ENCODE measurements around the gene LAMA2. TPM values are rescaled to one million over a fixed set of nuclear protein-coding genes. Genes with fewer than 3 reads are reported as not detected.

The LAMA2 gene
- total RNA-seq, 4 donors from 2014 or later, result 1.7 to 112 (median 19.6) TPM

- intact Hi-C loops (cut with DNase I), result no loop called here
- peak overlapping the region; percentile 49 to 84 (median 60) for H3K27ac ChIP-seq
- WGBS, 2 donors, result 61 to 79% methylated on average over 6 of the region's 6 CpGs
- TF ChIP-seq CTCF (IDR thresholded peaks at IDR 0.05) (no peak), POLR2A (IDR thresholded peaks at IDR 0.05) (no peak)
- H3K36me3 ChIP-seq, result peaks cover 0 to 4% (median 0%) of the 10 kb centered on the region in 3 donors
- H3K27me3 ChIP-seq, result no peaks in the 10 kb centered on the region
- DNase-seq, result no peak
- H3K9me3 ChIP-seq, result no peaks in the 10 kb centered on the region
- H3K4me1 ChIP-seq, result peaks cover 11 to 52% (median 21%) of the 10 kb centered on the region in 3 donors
- H3K4me3 ChIP-seq, result no peak overlapping the region
Observed at GRCh38 chr6:129501740-129502660, 619.1 kb downstream of the LAMA2 start.

GRCh38 chr6:129504456-129504855 lies 621.5 kb downstream of the LAMA2 start:
- no peak overlapping the region for H3K4me3 ChIP-seq
- H3K27ac ChIP-seq, result no peak overlapping the region
- no peak for DNase-seq
- no peaks in the 10 kb centered on the region for H3K27me3 ChIP-seq
- intact Hi-C loops (cut with DNase I), result no loop called here
- 83 to 91% methylated on average over 2 of the region's 2 CpGs for WGBS, 2 donors
- H3K36me3 ChIP-seq, result peaks cover 0 to 4% (median 0%) of the 10 kb centered on the region in 3 donors
- peaks cover 7 to 41% (median 19%) of the 10 kb centered on the region in 3 donors for H3K4me1 ChIP-seq
- no peaks in the 10 kb centered on the region for H3K9me3 ChIP-seq
- no peak for TF ChIP-seq POLR2A (IDR thresholded peaks at IDR 0.05)
- TF ChIP-seq CTCF (IDR thresholded peaks at IDR 0.05), result no peak

- 52 to 68% methylated on average over 4 to 5 of the region's 5 CpGs for WGBS, 2 donors
- TF ChIP-seq CTCF (IDR thresholded peaks at IDR 0.05) (no peak), POLR2A (IDR thresholded peaks at IDR 0.05) (no peak)
- H3K36me3 ChIP-seq, result peaks cover 0 to 4% (median 0%) of the 10 kb centered on the region in 3 donors
- DNase-seq, result no peak
- no peak overlapping the region for H3K4me3 ChIP-seq
- H3K27me3 ChIP-seq, result no peaks in the 10 kb centered on the region
- no peaks in the 10 kb centered on the region for H3K9me3 ChIP-seq
- intact Hi-C loops (cut with DNase I), result no loop called here
- peak overlapping the region in 1 of 4 donors; percentile 21 for H3K27ac ChIP-seq
- peaks cover 0 to 13% (median 4%) of the 10 kb centered on the region in 3 donors for H3K4me1 ChIP-seq
Observed at GRCh38 chr6:129507059-129507807, 624.3 kb downstream of the LAMA2 start.

GRCh38 chr6:129507846-129508245 lies 624.9 kb downstream of the LAMA2 start:
- no peak overlapping the region for H3K27ac ChIP-seq
- intact Hi-C loops (cut with DNase I), result no loop called here

More at GRCh38 chr6:129507846-129508245, 624.9 kb downstream of the LAMA2 start:
- Histone ChIP-seq H3K9me3 (no peaks in the 10 kb centered on the region), H3K36me3 (peaks cover 0 to 7% (median 0%) of the 10 kb centered on the region in 3 donors), H3K27me3 (no peaks in the 10 kb centered on the region), H3K4me1 (peaks cover 0 to 13% (median 4%) of the 10 kb centered on the region in 3 donors), H3K4me3 (no peak overlapping the region)
- DNase-seq, result no peak
- whole genome bisulfite sequencing, 2 donors, result 40 to 60% methylated on average over 1 of the region's 1 CpG
- no peak for TF ChIP-seq CTCF (IDR thresholded peaks at IDR 0.05)
- TF ChIP-seq POLR2A (IDR thresholded peaks at IDR 0.05), result no peak
